GM19099 (cell line): Measurements from ENCODE around the gene KRTAP12-3.

Experiments
- POLR2A ChIP-seq: IDR thresholded peaks from 3 replicates; pipeline ENCODE4 v1.6.1; 2011; ENCODE audit warnings: low read depth; ENCODE audit not compliant: insufficient read length; ENCODE audit errors: extremely low read depth

KRTAP12-3 gene

DNA sequence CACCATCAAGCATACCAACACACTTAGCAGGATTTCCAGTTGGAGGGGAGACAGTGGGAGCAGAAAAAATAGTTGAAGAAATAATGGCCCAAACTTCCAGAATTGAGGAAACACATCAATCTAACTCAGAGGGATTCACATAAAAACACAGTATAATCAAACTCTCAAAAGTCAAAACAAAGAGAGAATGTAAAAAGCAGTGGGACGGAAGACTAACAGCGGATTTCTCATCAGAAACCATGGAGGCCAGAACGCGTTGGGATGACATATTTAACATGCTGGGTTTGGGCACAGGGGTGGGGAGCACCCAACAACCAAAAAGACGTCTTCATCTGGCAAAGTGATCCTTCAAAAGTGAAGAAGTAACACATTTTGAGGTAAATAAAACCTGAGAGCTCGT lies 37.8 kb upstream of the KRTAP12-3 start:
- TF ChIP-seq POLR2A: no peak

DNA sequence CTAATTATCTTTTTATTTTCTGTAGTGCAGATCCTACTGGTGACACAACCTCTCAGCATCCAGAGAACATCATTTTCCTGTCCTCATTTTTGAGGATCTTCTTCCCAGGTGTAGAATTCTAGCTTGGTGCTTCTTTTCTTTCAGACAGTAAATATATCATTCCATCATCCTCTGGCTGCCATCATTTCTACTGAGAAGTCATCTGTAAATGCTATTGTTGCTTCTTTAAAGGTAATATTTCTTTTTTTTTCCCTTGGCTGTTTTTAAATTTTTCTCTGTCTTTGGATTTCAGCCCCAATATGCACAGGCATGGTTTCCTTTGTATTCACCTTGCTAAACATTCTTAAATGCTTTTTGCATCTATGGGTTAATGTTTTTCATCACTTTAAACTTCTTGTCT lies 34.2 kb upstream of the KRTAP12-3 start:
- TF ChIP-seq POLR2A: no peak

DNA sequence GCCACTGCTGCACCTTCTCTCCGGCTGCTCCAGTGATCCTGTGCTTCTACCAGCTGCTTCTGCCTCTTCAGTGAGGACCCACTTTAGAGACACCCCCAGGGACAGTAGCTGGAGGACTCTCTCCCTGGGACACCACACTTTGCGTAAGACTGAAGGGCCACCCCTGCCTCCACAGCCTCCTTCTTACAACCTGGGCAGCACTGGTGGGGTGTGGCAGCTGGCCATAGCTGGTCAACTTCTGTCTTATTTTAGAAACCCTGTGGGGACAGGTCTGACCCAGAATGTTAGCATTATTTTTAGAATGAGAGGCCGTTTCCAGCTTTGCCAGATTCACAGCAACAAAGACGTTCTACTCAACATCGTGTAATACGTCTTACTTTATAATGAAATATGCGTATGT lies 32.0 kb upstream of the KRTAP12-3 start:
- no peak for TF ChIP-seq POLR2A

DNA sequence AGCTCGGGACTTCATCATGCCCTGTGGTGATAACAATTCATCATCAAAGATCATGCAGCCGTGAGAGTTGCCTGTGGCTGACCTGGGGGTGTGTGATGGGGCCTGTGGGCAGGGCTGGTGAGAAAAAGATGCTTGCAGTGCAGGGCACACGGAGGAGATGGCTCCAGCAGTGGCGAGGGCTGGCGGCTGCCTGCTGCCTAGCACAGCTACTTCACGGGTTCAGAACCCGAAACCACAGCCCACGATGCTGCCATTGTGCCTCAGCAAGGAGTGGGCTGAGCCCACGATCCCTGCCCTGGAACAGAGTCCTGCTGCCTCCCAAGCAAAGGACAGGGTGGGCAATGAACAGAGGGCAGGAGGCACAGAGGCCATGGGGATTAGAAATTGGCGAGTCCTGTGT lies 31.5 kb upstream of the KRTAP12-3 start:
- no peak for TF ChIP-seq POLR2A

DNA sequence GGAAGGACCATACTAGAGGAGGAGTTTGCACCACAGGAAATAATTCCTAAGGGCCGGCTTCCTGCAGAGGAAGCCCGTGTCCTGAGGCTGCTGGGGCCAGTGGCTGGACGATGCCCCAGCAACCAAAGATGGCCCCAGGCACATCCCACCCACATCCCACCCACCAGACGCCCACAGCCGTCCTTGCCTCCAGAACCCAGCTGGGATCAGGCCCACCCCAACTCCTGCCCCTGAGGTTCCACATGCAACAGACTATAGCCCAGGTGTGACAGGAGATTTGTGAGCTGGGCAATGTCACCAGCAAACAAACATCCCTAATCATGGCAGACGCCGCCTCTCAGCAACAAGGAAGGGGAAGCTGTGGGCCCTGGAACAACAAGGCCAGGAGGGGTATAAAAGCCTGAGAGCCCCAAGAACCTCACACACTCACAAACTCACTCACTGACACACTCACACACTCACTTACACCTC lies 31.0 kb upstream of the KRTAP12-3 start, which contains the start of gene KRTAP10-9:
TSS of gene KRTAP10-9 (plus strand) at position 421 of the 471 bp plus-strand sequence. CDS start 79 bp downstream, outside the sequence.
- TF ChIP-seq POLR2A: no peak

DNA sequence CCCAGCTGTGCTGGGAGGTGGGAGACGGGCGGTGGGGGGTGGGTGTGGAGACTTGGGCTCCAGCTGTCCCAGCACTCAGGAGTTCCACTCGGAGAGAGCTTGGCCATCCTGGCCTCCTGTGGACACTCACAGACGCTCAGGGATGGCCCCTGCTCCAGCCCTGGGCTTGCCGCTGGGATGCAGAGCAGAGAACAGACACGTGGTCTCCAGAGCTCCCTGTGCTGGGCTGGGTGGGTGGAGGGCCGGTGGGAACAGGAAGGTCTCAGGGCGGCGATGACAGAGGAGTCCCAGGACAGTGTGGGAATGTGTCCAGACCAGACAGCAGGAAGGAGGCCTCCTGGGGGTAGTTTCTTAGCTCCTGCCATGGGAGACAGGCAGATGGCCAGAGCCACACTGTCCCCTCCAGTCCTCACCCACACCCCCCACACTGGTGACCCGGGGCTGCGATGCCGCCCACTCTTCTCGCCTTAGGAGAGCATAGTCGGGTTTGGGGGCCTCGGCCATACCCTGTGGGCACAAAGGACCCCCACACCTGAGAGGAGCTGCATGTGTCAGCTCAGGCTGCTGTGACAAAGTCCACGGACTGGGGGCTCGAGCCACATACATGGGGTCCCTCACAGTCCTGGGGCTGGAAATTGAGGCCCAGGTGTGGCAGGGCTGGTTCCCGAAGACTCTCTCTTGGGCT lies 28.9 kb upstream of the KRTAP12-3 start:
- no peak for TF ChIP-seq POLR2A

DNA sequence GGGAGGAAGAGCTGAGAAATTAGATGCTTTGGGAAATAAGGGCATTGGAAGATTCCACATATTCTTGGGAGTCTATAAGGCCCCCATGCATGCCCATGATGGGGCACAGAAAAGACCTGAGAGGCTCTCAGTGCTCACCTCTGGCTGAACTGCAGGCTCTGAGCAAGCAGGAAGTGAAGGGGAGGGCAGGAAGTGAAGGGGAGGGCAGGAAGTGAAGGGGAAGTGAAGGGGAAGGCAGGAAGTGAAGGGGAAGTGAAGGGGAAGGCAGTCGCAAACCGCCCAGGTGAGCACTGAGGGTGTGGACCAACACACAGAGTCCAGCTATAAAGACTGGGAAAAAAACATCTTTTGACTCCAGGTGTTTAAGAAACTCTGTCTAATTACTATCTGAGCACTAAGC lies 27.3 kb upstream of the KRTAP12-3 start:
- no peak for TF ChIP-seq POLR2A

DNA sequence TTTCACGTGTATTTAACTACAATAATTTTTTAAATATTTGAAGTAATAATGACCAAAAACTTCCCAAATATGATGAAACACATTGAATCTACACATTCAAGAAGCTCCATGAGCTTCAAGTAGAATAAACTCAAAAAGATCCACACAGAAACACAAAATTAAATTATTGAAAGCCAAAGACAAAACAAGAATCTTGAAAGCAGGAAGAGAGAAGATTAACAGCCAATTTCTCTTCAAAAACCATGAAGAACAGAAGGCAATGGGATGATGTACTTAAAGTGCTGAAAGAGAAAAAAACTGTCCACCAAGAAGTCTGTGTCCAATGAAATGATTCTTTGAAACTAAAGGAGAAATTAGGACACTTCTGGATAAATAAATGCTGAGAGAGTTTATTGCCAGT lies 25.7 kb upstream of the KRTAP12-3 start:
- no peak for TF ChIP-seq POLR2A

DNA sequence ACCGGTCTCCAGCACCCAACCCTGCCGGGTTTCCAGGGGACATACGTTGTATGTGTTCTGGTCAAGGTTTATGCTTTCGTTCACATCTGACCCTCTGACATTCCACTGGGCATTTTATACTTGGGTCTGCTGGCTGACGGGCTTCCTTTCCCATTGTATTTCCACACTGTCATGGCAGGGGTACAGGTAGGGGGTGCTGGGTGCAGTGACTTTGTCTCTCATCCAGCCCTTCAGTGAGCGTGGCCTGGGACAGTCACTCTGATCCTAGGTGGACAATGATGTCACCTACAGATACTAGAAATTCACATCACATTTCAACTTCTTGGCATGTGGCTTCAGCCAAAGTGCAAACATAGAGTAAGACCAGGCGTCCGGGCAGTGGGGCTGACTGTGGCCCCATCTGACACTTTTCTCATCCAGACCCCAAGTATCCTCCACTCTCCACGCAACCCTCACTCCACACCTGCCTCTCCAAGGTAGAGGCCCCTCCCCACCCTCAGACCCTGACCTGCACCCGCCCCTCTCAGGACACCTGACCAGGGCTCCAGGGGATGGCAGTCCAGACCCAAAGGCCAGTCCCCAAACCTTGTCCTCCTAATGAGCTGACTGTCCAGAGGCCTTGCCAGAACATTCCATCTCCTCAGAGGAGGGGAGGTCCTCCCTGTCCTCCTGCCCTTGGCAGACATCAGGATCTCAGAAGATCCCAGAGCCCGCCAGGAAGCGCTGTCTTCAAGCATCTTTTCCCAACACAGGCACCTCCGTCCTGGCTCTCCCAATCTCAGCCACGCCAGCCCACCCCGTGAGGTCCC lies 21.3 kb upstream of the KRTAP12-3 start:
- TF ChIP-seq POLR2A: no peak

DNA sequence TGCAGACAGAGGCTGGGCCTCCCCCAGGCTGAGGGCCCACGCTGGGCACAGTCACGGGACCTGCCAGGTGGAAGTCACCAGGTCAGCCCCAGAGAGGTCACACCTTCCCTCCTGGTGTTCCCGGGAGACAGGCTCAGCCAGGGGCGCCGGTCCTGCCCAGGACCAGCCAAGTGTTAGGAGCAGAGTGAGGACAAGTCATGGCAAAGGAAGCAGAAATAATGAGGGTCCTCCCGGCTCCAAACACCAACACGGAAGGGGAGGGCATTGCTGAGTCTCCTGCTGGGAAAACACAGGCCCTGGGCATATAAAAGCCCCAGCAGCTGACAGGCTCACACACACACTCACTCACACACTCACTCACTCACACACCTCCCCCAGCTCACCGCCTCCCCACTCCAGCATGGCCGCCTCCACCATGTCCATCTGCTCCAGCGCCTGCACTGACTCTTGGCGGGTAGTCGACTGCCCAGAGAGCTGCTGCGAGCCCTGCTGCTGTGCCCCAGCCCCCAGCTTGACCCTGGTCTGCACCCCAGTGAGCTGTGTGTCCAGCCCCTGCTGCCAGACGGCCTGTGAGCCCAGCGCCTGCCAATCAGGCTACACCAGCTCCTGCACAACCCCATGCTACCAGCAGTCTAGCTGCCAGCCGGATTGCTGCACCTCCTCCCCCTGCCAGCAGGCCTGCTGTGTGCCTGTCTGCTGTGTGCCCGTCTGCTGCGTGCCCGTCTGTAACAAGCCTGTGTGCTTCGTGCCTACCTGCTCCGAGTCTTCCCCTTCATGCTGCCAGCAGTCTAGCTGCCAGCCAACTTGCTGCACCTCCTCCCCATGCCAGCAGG lies 20.5 kb upstream of the KRTAP12-3 start, which contains the start of gene KRTAP10-10:
TSS of gene KRTAP10-10 (plus strand) at position 339 of the 833 bp plus-strand sequence. CDS start at position 401, 62 bp downstream.
- no peak for TF ChIP-seq POLR2A

DNA sequence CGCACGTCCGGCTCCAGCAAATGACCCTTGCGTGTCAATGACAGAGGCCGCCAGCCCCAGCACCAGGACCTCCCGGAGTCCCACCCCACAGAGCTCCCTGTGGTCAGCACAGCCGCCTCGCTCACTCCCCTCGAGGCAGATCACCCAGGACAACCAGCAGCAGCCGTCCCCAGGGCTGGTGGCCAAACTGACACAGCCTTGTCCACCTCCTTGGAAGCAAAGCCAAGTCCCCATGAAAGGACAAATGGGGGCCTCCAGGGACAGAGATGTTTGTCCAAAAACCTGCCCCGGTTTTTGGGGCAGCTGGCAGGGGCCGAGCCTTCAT lies 18.4 kb upstream of the KRTAP12-3 start:
- no peak for TF ChIP-seq POLR2A

DNA sequence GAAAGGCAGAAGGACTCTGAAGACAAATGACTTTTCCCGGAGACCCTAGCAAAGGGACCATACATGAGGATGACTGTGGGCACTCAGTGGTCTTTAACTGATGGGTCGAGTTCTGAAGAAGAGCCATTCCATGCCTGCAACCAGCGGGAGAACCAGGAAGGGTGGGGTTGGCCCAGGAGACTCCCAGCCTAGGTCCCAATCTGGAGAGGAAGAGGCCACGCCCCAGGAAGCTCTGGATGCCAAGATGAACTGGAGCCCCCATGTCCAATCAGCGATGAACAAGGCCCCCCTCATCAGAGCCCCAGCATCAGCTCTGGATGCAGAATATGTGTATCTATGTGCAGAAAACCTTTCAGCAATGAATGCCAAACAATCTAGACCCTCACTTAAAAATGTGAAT lies 17.0 kb upstream of the KRTAP12-3 start:
- no peak for TF ChIP-seq POLR2A

DNA sequence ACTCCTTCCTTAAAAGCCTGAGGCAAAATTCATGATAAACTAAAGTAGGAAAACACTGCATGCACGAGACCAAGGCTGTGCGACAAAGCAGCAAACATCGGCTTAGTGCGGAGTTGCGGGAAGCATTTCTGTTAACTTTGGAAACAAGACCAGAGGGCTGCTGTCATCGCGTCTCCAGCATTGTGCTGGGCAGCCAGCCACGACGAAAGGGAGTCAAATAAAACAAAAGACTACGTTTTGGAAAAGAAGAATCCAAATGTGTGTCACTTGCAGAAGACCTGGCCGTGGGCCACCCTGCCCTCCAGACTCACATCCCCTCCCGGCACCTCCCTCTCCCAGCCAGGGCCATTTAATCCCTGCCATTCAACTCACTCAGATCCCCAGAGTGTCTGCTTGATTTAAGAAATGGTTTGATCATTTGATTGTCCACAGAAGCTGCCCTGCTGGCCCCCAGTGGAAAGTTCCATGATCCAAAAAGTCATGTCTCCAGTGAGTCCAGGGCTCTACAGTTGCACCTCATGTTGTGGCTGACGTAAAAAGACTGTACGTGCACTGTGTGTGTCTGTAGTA lies 13.9 kb upstream of the KRTAP12-3 start:
- TF ChIP-seq POLR2A: no peak

DNA sequence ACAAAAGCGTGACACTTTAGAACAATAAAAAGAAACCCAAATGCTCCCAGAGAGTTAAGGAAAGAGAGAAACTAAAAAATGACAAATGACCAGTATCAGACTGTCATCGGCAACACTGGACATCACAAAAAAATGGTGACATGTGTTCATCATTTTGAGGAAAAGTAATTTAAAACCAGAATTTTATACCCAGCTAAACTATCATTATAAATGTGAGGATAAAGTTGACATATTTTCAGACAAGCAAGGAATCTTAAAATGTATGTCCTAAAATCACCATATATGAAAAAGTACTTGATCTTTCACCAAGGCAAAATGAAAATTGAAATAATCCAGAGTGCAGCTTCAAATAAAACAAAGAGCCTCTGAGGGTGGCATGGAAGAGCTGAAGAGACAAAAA lies 12.9 kb upstream of the KRTAP12-3 start:
- TF ChIP-seq POLR2A: no peak
